SK-N-SH treated with all-trans-retinoic acid at 6 μM for 48 hours (cell line): ENCODE results near the gene TRIM47.

Experiments
- ATAC-seq: fragments of 200-7000 bp; cut with Tn5 transposase; 3 replicates; pipeline ENCODE4 v1.9.1; 2020; ENCODE audit warnings: mild to moderate bottlenecking, moderate library complexity
- ARNTL ChIP-seq: fragments of 450-650 bp; formaldehyde crosslinking; IDR thresholded peaks from 2 replicates; pipeline ENCODE4 v1.5.0; 2020; ENCODE audit warnings: low read depth, mild to moderate bottlenecking, moderate library complexity, borderline replicate concordance
- BACH2 ChIP-seq: fragments of 250-450 bp; sonication (Bioruptor Pico); IDR thresholded peaks from 2 replicates; pipeline ENCODE4 v1.9.0; 2021; ENCODE audit warnings: mild to moderate bottlenecking, borderline replicate concordance
- CREB5 ChIP-seq: fragments of 250-450 bp; sonication (Bioruptor Pico); IDR thresholded peaks from 2 replicates; pipeline ENCODE4 v1.5.1; 2020; ENCODE audit warnings: low read depth, mild to moderate bottlenecking, moderate library complexity
- ESRRG ChIP-seq: fragments of 250-450 bp; sonication (Bioruptor Pico); IDR thresholded peaks from 2 replicates; pipeline ENCODE4 v1.6.1; 2021; ENCODE audit warnings: mild to moderate bottlenecking
- GLIS3 ChIP-seq: fragments of 250-450 bp; sonication (Bioruptor Pico); IDR thresholded peaks from 2 replicates; pipeline ENCODE4 v1.5.0; 2020; ENCODE audit warnings: mild to moderate bottlenecking, moderate library complexity
- ISL1 ChIP-seq: fragments of 250-450 bp; sonication (Bioruptor Pico); IDR thresholded peaks from 2 replicates; pipeline ENCODE4 v2.1.2; 2022; ENCODE audit warnings: mild to moderate bottlenecking, moderate library complexity
- OSR1 ChIP-seq: fragments of 250-450 bp; sonication (Bioruptor Pico); IDR thresholded peaks from 2 replicates; pipeline ENCODE4 v1.8.0; 2022; ENCODE audit warnings: moderate library complexity, mild to moderate bottlenecking, inconsistent platforms
- RARB ChIP-seq: fragments of 250-450 bp; sonication (Bioruptor Pico); IDR thresholded peaks from 2 replicates; pipeline ENCODE4 v1.8.0; 2021; ENCODE audit warnings: mild to moderate bottlenecking, moderate library complexity
- SNAI2 ChIP-seq: fragments of 250-450 bp; sonication (Bioruptor Pico); IDR thresholded peaks from 2 replicates; pipeline ENCODE4 v1.5.0; 2020; ENCODE audit warnings: mild to moderate bottlenecking, moderate library complexity
- TCF4 ChIP-seq: fragments of 250-450 bp; sonication (Bioruptor Pico); IDR thresholded peaks from 2 replicates; pipeline ENCODE4 v1.8.0; 2021; ENCODE audit warnings: mild to moderate bottlenecking, moderate library complexity, borderline replicate concordance
- TOX ChIP-seq: fragments of 250-450 bp; sonication (Bioruptor Pico); IDR thresholded peaks from 2 replicates; pipeline ENCODE4 v1.8.0; 2021; ENCODE audit warnings: mild to moderate bottlenecking, moderate library complexity, borderline replicate concordance
- ZC3H10 ChIP-seq: fragments of 250-450 bp; sonication (Bioruptor Pico); IDR thresholded peaks from 2 replicates; pipeline ENCODE4 v1.5.1; 2021; ENCODE audit warnings: mild to moderate bottlenecking, moderate library complexity
- ZFP3 ChIP-seq: fragments of 250-450 bp; sonication (Bioruptor Pico); IDR thresholded peaks from 2 replicates; pipeline ENCODE4 v1.5.0; 2020; ENCODE audit warnings: mild to moderate bottlenecking, moderate library complexity
- ZNF565 ChIP-seq: fragments of 450-650 bp; formaldehyde crosslinking; conservative IDR thresholded peaks from 2 replicates; pipeline ENCODE4 v1.5.0; 2020; ENCODE audit warnings: low read depth, mild to moderate bottlenecking, moderate library complexity
- ZNF70 ChIP-seq: fragments of 450-650 bp; formaldehyde crosslinking; IDR thresholded peaks from 2 replicates; pipeline ENCODE4 v1.5.0; 2020; ENCODE audit warnings: mild to moderate bottlenecking, moderate library complexity
- ZNF8 ChIP-seq: fragments of 450-650 bp; formaldehyde crosslinking; IDR thresholded peaks from 2 replicates; pipeline ENCODE4 v1.5.0; 2020; ENCODE audit warnings: mild to moderate bottlenecking, moderate library complexity
- TF ChIP-seq, protein P1 (sequence below): fragments of 250-450 bp; sonication (Bioruptor Pico); IDR thresholded peaks from 2 replicates; pipeline ENCODE4 v1.5.1; 2021; ENCODE audit warnings: mild to moderate bottlenecking, moderate library complexity
- TF ChIP-seq, protein P2 (sequence below): fragments of 250-450 bp; sonication (Bioruptor Pico); IDR thresholded peaks from 2 replicates; pipeline ENCODE4 v1.8.0; 2020; ENCODE audit warnings: mild to moderate bottlenecking, moderate library complexity, borderline replicate concordance
- TF ChIP-seq, protein P3 (sequence below): fragments of 250-450 bp; sonication (Bioruptor Pico); IDR thresholded peaks from 2 replicates; pipeline ENCODE4 v1.8.0; 2021; ENCODE audit warnings: low read depth, mild to moderate bottlenecking, moderate library complexity, borderline replicate concordance

The TRIM47 gene

GRCh38 chr17:75897160-75898019, 19.0 kb upstream of the TRIM47 start:
- ATAC-seq: no peak
- TF ChIP-seq, protein P1, sequence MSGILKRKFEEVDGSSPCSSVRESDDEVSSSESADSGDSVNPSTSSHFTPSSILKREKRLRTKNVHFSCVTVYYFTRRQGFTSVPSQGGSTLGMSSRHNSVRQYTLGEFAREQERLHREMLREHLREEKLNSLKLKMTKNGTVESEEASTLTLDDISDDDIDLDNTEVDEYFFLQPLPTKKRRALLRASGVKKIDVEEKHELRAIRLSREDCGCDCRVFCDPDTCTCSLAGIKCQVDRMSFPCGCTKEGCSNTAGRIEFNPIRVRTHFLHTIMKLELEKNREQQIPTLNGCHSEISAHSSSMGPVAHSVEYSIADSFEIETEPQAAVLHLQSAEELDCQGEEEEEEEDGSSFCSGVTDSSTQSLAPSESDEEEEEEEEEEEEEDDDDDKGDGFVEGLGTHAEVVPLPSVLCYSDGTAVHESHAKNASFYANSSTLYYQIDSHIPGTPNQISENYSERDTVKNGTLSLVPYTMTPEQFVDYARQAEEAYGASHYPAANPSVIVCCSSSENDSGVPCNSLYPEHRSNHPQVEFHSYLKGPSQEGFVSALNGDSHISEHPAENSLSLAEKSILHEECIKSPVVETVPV (CRISPR knock-in tag): no peak
- TF ChIP-seq ZNF565 (CRISPR knock-in tag): no peak
- TF ChIP-seq ESRRG: no peak
- TF ChIP-seq ARNTL (CRISPR knock-in tag): no peak
- TF ChIP-seq CREB5 (CRISPR knock-in tag): no peak
- TF ChIP-seq GLIS3 (CRISPR knock-in tag): no peak
- TF ChIP-seq, protein P2, sequence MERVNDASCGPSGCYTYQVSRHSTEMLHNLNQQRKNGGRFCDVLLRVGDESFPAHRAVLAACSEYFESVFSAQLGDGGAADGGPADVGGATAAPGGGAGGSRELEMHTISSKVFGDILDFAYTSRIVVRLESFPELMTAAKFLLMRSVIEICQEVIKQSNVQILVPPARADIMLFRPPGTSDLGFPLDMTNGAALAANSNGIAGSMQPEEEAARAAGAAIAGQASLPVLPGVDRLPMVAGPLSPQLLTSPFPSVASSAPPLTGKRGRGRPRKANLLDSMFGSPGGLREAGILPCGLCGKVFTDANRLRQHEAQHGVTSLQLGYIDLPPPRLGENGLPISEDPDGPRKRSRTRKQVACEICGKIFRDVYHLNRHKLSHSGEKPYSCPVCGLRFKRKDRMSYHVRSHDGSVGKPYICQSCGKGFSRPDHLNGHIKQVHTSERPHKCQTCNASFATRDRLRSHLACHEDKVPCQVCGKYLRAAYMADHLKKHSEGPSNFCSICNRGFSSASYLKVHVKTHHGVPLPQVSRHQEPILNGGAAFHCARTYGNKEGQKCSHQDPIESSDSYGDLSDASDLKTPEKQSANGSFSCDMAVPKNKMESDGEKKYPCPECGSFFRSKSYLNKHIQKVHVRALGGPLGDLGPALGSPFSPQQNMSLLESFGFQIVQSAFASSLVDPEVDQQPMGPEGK (CRISPR knock-in tag): no peak
- no peak for TF ChIP-seq ZNF8 (CRISPR knock-in tag)
- no peak for TF ChIP-seq ZFP3 (CRISPR knock-in tag)
- TF ChIP-seq, protein P3, sequence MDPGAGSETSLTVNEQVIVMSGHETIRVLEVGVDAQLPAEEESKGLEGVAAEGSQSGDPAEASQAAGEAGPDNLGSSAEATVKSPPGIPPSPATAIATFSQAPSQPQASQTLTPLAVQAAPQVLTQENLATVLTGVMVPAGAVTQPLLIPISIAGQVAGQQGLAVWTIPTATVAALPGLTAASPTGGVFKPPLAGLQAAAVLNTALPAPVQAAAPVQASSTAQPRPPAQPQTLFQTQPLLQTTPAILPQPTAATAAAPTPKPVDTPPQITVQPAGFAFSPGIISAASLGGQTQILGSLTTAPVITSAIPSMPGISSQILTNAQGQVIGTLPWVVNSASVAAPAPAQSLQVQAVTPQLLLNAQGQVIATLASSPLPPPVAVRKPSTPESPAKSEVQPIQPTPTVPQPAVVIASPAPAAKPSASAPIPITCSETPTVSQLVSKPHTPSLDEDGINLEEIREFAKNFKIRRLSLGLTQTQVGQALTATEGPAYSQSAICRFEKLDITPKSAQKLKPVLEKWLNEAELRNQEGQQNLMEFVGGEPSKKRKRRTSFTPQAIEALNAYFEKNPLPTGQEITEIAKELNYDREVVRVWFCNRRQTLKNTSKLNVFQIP: no peak
- TF ChIP-seq SNAI2 (CRISPR knock-in tag): no peak
- no peak for TF ChIP-seq ZNF70 (CRISPR knock-in tag)
- TF ChIP-seq ZC3H10 (CRISPR knock-in tag): no peak
- TF ChIP-seq TCF4 (CRISPR knock-in tag): no peak
- TF ChIP-seq ISL1: no peak
- no peak for TF ChIP-seq RARB (CRISPR knock-in tag)

DNA sequence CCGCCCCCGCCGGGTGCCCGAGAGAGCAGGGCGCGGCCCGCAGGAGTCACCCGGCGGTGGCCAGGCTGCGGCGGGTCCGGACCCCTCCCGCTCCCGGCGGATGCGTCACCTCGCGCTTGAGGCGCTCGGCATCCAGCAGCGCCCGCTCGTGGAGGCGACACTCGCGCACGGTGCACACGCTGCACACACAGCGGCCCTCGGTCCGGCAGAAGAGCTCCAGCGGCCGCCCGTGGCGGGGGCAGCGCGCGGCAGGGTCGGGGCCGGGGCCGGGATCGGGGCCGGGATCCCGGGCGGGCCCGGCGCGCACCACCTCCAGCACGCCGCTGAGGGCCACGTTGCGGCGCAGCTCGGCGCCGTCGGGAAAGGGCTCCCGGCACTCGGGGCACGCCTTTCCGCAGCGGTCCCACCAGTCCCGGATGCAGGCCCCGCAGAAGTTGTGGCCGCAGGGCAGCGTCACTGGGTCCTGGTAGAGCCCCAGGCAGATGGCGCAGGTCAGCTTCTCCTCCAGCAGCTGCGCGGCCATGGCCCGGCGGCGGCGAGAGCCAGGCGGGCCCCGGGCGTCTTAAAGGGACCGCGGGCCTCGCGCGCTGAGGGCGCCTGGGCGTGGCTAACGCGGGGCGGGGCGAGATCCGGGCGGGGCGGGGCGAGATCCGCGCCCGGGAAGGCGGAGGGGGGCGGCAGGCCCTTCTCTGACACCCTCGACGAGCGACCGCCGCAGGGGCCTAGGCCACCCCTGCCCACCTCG, 18.2 kb upstream of the TRIM47 start, which contains the start of gene TRIM65:
TRIM65 (minus strand) TSS at position 537 of the 745 bp plus-strand sequence; CDS start at position 523, 14 bp downstream.
- TF ChIP-seq BACH2 (CRISPR knock-in tag) (no peak), OSR1 (no peak)
- TF ChIP-seq, all 23 proteins: peak for 0
- peak; percentile 77 for ATAC-seq

GRCh38 chr17:75895370-75896155, 17.2 kb upstream of the TRIM47 start:
- TF ChIP-seq TOX (CRISPR knock-in tag) (no peak), ARNTL (CRISPR knock-in tag) (no peak), OSR1 (no peak), GLIS3 (CRISPR knock-in tag) (no peak), CREB5 (CRISPR knock-in tag) (no peak), BACH2 (CRISPR knock-in tag) (no peak), ZNF565 (CRISPR knock-in tag) (no peak), ESRRG (no peak), ZNF8 (CRISPR knock-in tag) (no peak)
- peak; percentile 23; the same call in 2 of the 3 replicates for ATAC-seq
